DMS79 treated with DMSO at 0.1 percent for 48 hours (cell line): Measurements from ENCODE around the gene RHOG.
"Not testable (repeated sequence)": the region's sequence is repeated elsewhere in the genome, so short reads cannot be mapped to it uniquely, and the experiment has no call there.

Experiments
- DNase-seq: peaks from one replicate; lab custom pipeline; 2025; lab: John Stamatoyannopoulos, UW

Gene RHOG

DNA sequence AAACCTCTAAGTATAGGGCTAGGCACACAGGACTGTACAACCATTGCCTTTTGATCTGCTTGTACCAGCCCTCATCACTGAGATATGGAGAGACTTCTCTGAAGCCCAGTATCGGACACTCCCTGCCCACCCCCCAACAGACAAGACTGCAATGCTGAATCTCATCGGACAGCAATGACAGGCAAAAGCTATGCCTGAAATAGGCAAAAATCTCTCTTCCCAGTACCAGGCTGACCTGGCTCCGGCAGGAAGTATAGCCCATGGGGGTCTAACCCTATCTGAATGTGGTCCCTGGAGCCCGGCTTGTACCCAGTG is 6.5 kb downstream of the RHOG start:
- DNase-seq: no peak

DNA sequence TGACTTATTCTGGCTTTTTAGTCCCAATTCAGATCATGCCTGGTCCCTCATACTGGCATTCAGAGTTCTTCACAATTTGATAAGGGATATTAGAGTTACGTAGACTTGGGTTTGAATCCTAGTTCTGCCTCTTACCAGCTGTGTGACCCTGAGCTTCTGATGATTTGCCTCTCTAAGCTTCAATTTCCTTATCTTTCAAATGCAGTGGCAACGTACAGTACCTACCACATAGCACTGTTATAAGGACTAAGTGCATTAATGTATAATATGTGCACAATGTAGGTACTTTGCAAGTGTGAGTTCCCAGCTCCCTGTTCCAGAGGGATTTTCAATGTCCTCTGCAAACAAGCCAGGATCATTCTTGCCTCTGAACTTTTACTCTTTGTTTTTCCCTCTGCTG is 7.3 kb downstream of the RHOG start:
- DNase-seq: no peak

DNA sequence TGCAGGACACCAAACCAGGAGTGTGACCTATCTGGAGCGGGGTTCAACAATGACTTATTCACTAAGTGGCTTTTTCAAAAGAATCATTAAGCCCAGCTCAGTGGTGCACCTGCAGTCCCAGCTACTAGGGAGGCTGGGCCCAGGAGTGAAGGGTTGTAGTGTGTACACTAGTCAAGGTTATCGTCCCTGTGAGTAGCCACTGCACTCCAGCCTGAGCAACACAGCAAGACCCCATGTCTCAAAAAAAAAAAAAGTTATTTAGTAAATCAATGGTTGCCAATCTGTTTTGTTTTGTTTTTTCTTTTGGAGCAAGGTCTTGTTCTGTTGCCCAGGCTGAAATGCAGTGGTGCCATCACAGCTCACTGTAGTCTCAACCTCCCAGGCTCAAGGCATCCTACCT is 7.9 kb downstream of the RHOG start:
- no peak for DNase-seq

DNA sequence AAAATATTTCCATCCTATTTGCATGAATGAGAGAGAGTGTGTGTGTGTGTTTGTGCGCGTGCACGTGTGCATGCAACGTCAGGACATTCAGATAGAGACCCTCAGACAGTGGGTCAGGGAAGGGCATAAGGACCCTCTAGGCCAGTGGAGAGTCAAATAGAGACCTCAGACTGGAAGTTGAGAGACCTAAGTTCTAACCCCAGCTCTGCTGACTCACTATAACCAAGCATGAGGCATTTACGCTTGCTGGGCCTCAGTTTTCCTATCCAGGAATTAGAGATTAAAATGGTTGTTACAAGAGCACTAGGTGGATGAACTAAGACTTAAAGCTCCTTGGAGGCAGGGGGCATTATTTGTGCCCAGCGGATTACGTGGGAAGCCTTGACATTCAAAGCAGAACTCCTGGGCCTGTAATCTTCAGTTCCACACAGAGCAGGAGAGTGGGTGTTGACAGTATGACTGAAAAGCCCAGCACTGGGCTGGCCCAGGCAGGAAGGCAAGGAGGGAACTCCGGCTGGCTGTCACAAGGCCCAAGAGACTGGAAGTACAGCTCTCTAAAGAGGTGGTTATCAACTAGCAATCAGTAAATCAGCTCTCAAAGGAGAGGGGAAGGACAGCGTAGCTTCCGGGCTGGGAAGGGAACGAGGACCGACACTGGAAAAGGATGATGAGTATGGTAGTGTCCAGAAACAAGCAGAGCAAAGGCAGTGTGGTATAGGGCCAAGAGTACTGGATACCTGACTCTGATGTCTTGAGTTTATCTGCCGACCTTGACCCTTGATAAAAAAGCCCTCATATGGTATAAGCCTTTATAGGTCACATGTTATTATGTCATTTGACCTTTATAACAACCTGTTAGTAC is 9.2 kb downstream of the RHOG start:
- no peak for DNase-seq

DNA sequence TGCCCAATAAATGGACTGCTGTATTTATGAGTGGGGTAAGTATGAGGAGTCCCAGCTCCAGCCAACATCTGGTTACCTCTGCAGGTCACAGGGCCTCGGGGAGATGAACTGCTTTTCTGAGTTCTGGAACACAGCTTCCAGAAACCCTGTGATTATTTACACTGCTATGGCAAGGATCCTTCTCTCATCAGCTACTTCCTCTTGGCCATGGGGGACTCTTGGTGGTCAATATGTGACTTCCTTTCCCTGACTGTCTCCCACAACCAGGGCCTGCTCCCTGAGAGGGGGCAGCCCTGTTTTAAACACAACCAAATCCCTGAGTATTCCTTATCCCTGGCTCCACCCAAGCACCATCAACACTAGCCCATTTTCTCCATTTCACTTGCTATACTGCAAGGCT is 10.0 kb downstream of the RHOG start:
- no peak for DNase-seq

DNA sequence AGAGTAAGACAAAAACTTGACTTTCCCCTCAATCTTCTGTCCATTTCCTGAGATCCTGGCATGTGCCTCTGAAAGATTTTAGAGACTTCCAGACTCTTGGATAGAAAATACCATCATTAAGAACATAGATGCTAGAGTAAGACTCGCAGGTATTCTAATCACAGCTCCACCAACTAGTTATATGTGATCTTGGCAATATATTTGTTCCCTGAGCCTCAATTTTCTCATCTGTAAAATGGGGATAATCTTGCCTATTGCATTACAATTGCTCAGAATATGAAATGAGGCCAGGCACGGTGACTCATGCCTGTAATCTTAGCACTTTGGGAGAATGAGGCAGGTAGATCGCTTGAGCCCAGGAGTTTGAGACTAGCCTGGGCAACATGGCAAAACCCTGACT is 10.7 kb downstream of the RHOG start:
- DNase-seq: no peak

DNA sequence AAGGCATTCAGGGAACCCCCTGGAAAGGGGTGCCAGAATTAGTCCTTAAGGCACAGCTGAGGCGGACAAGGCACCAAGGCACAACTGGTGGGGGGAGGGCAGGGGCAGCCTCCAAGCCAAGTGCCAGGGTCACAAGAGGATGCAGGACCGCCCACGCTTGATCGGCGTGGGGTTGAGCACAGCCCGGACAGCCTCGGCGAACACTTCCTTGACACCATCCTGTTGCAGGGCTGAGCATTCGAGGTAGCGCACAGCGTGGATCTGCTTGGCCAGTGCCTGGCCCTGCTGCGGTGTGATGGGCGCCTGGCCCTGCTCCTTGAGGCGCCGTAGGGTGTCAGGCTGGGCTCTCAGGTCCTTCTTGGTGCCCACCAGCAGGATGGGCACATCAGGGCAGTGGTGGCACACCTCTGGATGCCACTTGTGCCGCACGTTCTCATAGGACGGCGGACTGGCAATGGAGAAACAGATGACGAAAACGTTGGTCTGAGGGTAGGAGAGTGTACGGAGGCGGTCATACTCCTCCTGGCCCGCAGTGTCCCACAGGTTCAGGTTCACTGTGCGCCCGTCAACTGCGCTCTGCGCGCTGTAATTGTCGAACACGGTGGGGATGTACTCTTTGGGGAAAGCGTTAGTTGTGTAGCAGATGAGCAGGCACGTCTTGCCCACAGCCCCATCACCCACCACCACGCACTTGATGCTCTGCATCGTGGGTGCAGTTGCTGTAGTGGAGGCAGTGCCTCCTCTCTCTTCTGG is 13.1 kb downstream of the RHOG start:
- no peak for DNase-seq

DNA sequence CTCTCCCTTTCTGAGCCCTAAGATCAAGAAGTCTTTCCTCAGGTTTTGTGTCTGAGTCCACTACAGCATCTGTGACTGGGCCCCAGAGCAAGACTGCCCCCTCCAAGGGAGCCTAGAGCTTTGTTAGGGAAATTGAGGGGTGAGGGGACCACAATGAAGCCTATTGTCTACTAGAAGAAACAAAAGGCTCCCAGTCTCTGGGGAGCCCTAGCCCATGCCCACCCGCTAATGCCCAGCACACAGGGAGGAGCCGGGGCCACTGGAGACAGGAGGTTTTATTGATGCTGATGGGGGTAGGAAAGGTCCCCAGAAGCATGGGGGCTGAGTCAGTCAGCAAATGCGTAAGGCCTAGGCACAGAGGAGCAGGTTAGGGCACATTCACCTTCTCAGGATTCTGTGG is 14.0 kb downstream of the RHOG start:
- no peak for DNase-seq

DNA sequence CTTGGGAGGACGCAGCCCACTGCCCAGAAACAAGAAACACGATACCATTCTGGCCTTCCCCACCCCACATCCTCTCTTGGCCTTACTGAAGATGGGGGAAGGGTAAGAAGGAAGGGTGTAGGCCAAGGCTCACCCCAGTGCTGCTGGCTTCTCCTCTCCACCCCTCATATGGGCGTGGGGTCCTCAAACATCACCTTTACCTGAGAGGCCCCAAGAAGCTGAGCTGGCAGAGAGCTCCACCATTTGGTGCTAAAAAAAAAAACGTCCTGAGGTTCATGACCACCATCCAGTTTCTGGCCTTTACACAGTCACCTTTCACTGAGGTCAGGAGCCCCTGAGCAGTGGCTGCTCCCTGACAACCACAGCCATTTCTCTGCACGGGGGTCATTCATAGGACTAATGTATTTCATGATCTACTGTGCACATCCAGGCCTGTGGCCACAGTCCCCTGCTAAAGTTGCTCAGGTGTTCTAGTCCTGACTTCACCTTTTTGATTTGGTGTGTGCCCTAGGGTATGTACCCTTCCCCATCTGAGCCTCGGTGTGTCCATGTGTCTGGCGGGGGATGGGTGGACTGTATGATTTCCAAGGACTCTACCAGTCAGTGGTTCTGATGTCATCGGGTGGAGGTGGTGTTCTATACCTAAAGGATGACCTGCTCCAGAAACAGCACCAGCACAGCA is 15.1 kb downstream of the RHOG start:
- no peak for DNase-seq

DNA sequence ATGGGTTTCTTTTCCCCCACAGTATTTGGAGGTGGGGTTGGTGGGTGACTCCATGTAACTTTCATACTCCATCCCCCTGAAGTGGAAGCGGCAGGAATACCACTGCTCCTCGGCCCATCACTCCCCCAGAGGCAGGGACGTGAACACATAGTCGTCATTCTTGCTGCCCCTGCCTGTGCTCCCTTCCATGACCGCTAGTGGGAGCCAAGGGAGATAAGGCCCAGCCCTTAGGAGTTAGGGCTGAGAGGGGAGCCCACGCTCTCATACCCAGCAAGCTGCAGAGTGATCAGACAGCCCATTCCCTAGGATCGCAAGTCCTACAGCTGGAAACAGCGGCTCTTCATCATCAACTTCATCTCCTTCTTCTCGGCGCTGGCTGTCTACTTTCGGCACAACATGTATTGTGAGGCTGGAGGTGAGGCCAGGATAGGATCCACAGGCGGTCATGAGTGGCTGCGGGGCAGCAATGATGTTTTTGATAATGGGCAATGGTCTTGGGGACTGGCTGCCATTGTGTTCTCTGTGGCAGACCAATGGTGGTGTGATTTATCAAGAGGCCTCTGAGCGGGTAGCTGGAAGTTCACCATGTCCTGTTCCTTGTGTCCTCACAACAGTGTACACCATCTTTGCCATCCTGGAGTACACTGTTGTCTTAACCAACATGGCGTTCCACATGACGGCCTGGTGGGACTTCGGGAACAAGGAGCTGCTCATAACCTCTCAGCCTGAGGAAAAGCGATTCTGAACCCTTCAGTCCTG is 15.9 kb downstream of the RHOG start:
- DNase-seq: no peak

DNA sequence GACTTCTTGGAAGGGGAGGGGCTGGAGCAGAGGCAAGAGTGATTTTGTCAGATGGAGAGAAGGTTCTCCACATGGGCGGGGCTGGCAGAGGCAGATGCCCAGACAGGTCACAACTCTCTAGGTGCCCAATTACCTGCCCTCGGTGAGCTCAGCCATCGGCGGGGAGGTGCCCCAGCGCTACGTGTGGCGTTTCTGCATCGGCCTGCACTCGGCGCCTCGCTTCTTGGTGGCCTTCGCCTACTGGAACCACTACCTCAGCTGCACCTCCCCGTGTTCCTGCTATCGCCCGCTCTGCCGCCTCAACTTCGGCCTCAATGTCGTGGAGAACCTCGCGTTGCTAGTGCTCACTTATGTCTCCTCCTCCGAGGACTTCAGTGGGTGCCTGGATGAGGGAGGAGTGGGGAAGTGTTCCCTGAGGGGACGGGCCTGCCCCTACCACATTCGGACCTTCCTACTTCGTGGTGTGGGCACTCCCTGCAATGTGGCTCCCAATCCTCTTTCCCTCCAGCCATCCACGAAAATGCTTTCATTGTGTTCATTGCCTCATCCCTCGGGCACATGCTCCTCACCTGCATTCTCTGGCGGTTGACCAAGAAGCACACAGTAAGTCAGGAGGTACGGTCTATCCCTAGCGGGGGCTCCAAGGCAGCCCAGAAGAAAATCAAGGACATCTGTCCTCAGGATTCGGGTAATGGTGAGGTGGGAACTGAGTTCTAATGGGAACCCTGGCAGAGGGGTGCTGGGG is 16.8 kb downstream of the RHOG start:
- DNase-seq: no peak

DNA sequence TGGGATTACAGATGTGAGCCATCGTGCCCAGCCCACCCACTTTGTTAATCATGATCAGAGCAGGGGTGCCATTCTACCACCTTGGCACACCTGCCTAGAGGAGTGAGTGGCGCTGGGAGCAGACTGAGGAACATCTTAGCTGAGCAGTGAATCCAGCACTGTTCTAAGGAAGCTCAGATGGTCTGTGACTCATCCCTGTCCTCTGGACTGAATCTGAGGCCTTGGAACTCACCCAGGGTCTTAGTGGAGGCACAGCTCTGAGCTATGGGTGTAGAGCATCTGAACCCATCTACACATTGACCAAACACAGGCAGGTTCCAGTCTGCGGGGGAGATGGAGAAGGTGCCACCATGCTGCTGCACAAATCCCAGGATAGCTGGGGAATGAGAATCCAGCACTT is 17.5 kb downstream of the RHOG start:
- no peak for DNase-seq

DNA sequence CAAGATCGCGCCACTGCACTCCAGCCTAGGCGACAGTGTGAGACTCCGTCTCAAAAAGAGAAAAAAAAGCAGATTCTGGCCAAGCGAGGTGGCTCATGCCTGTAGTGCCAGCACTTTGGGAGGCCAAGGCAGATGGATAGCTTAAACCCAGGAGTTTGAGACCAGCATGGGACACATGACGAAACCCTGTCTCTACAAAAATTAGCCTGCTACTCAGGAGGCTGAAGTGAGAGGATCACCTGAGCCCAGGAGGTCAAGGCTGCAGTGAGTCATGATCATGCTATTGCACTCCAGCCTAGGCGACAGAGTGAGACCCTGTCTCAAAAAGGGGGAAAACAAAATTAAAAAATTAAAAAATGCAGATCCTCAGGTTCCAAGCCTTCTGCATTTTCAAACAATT is 18.4 kb downstream of the RHOG start:
- no peak for DNase-seq

DNA sequence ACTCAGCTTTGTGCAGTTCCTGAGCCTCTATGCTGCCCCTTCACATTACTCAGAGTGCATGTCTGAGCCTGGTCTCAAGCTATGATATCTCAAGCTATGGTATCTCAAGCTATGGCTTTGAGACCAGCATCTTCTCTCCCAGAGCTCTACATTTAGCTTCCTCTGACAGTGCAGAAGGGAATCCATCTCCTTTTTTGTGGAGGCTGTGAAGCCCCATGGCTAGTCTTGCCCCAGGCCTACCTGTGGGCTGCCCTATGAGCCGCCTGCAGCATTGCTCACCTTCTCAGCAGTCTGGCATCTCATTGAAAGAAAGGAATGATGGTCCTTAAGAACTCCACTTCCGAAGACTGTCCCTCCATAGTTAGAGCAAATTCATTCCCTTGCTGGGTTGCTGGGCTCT is 19.8 kb downstream of the RHOG start:
- DNase-seq: no peak

DNA sequence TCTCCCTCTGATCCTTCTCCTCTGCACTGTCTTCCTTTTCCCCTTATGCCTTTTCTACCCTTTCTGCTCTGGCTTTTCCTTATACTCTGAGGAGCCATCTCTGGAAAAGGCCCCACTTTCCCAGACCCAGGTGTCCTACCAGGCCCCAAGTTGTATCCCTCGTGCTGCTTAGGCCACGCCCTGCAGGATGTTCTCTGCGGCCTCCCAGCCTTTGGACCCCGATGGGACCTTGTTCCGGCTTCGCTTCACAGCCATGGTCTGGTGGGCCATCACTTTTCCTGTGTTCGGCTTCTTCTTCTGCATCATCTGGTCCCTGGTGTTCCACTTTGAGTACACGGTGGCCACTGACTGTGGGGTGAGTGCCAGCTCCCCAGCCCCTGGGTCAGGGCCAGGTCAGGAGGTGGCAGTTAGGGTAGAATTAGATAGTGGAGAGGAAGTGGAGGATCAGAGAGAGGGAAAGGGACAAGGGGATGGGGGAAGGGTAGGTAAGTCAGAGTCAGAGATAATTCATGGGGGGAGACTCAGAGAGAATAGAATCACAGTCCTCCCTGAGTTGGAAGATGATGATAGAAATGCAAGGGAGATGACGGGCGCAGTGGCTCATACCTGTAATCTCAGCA is 23.5 kb downstream of the RHOG start:
- no peak for DNase-seq

DNA sequence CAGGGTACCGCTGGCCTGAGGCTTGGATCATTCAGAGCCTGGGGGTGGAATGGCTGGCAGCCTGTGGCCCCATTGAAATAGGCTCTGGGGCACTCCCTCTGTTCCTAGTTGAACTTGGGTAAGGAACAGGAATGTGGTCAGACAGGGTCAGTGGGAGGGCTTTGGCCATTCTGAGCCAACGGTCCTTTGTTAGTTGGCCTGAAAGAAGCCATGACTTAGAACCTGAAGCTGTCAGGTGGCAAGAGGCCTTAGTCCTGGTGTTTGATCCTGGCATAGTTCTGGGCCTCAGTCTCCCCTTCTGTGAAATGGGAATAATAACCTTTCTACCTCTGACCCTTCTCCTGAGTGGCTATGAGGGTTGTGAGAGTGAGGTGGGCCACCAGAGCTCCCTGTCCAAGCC is 24.1 kb downstream of the RHOG start:
- DNase-seq: no peak

DNA sequence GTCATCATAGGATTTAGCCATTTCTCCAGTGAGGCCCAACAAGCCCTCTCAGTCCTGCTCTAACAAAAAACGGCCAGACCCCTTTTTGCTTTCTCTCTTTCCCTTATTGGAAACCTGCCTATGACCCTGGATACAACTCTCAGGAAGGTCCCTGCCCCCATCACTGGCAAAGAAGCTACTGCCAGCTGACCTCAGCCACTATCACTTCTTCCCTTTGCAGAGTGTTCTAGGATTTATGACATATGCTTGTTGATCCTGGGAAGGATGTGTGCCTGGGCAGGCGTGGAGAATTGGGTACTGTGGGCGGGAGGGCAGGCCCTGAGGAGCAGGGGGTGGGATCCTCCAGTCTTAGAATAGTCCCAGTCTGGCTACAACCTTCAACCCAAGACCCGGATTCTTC is 24.9 kb downstream of the RHOG start:
- DNase-seq: no peak

DNA sequence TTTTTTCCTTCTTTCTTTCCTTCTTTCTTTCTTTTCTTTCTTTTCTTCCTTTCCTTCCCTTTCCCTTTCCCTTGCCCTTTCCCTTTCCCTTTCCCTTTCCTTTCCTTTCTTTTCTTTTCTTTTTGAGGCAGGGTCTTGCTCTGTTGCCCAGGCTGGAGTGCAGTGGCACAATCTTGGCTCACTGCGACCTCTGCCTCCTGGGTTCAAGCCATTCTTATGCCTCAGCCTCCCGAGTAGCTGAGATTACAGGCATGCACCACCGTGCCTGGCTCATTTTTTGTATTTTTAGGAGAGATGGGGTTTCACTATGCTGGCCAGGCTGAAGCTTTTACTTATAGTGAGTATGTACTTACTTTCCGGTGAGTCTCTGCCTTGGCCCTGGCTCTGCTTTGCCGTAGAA is 25.9 kb downstream of the RHOG start:
- not testable (repeated sequence) for DNase-seq

DNA sequence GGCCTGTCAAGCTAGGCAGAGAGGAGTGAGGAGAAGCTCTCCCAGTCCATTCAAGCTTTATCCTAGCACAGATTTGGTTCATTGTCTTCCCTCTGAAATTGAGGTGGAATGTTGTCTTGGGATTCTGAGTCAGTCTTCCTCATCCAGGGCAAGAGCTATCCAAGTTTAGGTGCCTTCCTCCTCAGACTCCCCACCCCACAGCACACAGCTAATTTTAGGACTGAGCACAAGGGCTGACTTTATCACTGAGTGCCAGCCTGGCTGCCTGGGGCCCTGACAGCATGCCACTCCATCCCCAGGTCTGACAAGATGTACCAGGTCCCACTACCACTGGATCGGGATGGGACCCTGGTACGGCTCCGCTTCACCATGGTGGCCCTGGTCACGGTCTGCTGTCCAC is 29.8 kb downstream of the RHOG start:
- DNase-seq: no peak

DNA sequence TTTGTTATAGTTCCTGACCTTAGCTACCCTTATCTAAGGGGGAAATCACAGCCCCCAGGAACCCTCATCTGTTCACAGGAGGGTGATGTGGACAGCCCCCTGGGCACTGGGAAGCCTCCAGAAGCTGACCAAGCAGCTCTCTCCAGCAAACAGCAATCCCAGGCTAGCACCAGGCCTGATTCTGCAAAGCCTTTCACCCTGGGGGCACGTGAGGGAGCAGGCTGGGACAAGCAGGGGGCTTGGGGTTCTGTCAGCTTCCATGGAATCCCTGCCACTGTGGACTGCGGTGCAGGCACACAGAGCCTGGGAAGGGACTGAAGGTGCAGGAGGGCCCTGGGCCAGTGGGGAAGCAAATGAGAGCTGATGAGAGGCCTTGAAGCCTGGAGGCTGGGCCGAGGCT is 30.3 kb downstream of the RHOG start:
- no peak for DNase-seq

DNA sequence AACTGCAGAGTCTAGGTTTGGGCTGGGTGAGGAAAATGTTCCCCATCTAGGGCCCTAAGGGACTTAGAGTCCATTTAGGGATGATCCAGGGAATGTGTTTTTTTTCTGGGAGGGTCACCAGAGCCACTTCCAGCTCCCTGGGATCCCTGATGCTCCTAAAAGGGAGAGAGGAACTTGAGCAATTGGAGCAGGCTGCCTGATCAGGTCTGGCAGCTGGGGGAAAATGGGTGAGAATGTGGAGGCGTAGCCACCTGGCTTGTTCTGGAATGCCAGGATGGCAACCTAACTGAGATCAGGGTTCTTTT is 31.2 kb downstream of the RHOG start:
- no peak for DNase-seq
